MM.1S (cell line): ENCODE results near the gene ACSF3.

Experiments
- DNase-seq: peaks from one replicate; pipeline ENCODE4 v3.0.0-alpha.2; 2015
- H2AFZ ChIP-seq: fragments of 300-600 bp; sonication (generic); 2 replicates; pipeline ENCODE4 v1.6.0; 2016; ENCODE audit warnings: antibody characterized with exemption, low read length
- H3F3A ChIP-seq: fragments of 300-600 bp; sonication (generic); 2 replicates; pipeline ENCODE4 v1.6.1; 2016; ENCODE audit warnings: mild to moderate bottlenecking, antibody characterized with exemption, low read length, moderate library complexity, mixed read lengths; ENCODE audit not compliant: insufficient read depth
- H3K27ac ChIP-seq: fragments of 300-600 bp; sonication (generic); 2 replicates; pipeline ENCODE4 v1.5.1; 2016; ENCODE audit warnings: mild to moderate bottlenecking, low read length
- H3K27me3 ChIP-seq: fragments of 300-600 bp; sonication (generic); replicated peaks from 2 replicates; pipeline ENCODE4 v1.6.0; 2016; ENCODE audit warnings: low read length; ENCODE audit not compliant: insufficient read depth
- H3K36me3 ChIP-seq: fragments of 300-600 bp; sonication (generic); replicated peaks from 2 replicates; pipeline ENCODE4 v1.6.1; 2016; ENCODE audit warnings: mild to moderate bottlenecking, low read length, mixed read lengths; ENCODE audit not compliant: insufficient read depth
- H3K4me1 ChIP-seq: fragments of 300-600 bp; sonication (generic); 2 replicates; pipeline ENCODE4 v1.6.1; 2016; ENCODE audit warnings: low read length, mixed read lengths
- H3K4me2 ChIP-seq: fragments of 300-600 bp; sonication (generic); 2 replicates; pipeline ENCODE4 v1.6.0; 2016; ENCODE audit warnings: low read depth, low read length
- H3K4me3 ChIP-seq: fragments of 300-600 bp; sonication (generic); 2 replicates; pipeline ENCODE4 v1.5.1; 2016; ENCODE audit warnings: low read length, mixed read lengths
- H3K79me2 ChIP-seq: fragments of 300-600 bp; sonication (generic); 2 replicates; pipeline ENCODE4 v1.6.1; 2016; ENCODE audit warnings: mixed run types, low read length, mixed read lengths
- H3K9ac ChIP-seq: fragments of 300-600 bp; sonication (generic); 2 replicates; pipeline ENCODE4 v1.6.1; 2016; ENCODE audit warnings: low read length, mixed read lengths
- H3K9me2 ChIP-seq: fragments of 300-600 bp; sonication (generic); replicated peaks from 2 replicates; pipeline ENCODE4 v1.6.1; 2016; ENCODE audit warnings: mild to moderate bottlenecking, low read length, mixed read lengths; ENCODE audit not compliant: insufficient read depth
- H3K9me3 ChIP-seq: fragments of 300-600 bp; sonication (generic); replicated peaks from 2 replicates; pipeline ENCODE4 v1.6.1; 2016; ENCODE audit warnings: mild to moderate bottlenecking, low read length, mixed read lengths; ENCODE audit not compliant: insufficient read depth
- H4K20me1 ChIP-seq: fragments of 300-600 bp; sonication (generic); 2 replicates; pipeline ENCODE4 v1.6.1; 2016; ENCODE audit warnings: mild to moderate bottlenecking, low read length, moderate library complexity, mixed read lengths; ENCODE audit not compliant: insufficient read depth
- EZH2 ChIP-seq: fragments of 300-600 bp; sonication (generic); optimal IDR thresholded peaks from 2 replicates; pipeline ENCODE3; 2017; ENCODE audit warnings: low read depth, mild to moderate bottlenecking, antibody characterized with exemption, low read length, mixed read lengths
- EZH2phosphoT487 ChIP-seq: fragments of 300-600 bp; sonication (generic); IDR thresholded peaks from 2 replicates; pipeline ENCODE4 v1.6.1; 2018; ENCODE audit warnings: antibody characterized with exemption, low read length
- TF ChIP-seq, protein P1 (sequence below): fragments of 300-600 bp; sonication (generic); IDR thresholded peaks from 2 replicates; pipeline ENCODE4 v1.5.1; 2016; ENCODE audit warnings: antibody characterized with exemption, low read length, mixed read lengths

Gene ACSF3

DNA sequence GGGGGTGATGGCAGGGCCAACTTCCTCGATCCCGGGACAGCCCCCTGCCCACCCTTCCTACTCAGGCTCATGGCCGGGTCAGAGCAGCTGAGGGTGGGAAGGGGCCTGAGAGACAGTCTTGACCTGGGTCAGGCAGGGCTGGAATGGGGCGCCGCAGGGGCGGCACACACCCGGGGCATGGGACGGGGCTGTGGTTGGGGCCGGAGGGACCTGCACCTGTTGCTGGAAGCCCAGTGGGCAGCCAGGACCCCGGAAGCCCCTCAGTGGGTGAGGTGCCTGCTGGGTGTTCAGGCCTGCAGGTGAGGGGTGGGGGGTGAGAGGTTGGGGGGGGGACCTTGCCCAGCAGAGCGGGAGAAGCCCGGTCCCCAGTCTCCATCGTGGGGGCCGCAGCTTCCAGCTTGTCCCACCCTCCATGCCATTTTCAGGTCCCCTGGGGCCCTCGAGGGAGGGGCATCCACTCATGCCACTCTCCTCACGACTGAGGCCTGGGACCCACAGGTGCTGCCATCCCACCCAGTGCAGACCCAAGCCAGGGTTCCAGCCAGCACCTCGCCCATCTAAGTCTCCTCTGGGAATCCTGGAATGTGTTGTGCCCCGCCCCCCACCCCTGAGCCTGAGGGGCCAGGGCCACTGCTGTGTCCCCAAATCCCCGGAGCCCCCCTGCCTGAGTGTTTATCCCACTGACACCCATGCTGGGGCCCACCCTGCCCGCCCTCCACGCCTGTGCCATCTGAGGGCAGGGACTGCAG is 43.4 kb upstream of the ACSF3 start:
- Histone ChIP-seq H3F3A (no peaks in the 10 kb centered on the region), H3K27me3 (peaks cover 19% of the 10 kb centered on the region), H2AFZ (no peak overlapping the region), H3K4me3 (no peak overlapping the region), H3K27ac (no peak overlapping the region), H3K9ac (no peak overlapping the region), H4K20me1 (no peaks in the 10 kb centered on the region), H3K4me2 (no peak overlapping the region), H3K4me1 (no peaks in the 10 kb centered on the region), H3K9me2 (no peaks in the 10 kb centered on the region), H3K36me3 (no peaks in the 10 kb centered on the region), H3K9me3 (no peaks in the 10 kb centered on the region), H3K79me2 (no peaks in the 10 kb centered on the region)
- no peak for DNase-seq
- TF ChIP-seq EZH2phosphoT487 (no peak), EZH2 (no peak)
- TF ChIP-seq, protein P1, sequence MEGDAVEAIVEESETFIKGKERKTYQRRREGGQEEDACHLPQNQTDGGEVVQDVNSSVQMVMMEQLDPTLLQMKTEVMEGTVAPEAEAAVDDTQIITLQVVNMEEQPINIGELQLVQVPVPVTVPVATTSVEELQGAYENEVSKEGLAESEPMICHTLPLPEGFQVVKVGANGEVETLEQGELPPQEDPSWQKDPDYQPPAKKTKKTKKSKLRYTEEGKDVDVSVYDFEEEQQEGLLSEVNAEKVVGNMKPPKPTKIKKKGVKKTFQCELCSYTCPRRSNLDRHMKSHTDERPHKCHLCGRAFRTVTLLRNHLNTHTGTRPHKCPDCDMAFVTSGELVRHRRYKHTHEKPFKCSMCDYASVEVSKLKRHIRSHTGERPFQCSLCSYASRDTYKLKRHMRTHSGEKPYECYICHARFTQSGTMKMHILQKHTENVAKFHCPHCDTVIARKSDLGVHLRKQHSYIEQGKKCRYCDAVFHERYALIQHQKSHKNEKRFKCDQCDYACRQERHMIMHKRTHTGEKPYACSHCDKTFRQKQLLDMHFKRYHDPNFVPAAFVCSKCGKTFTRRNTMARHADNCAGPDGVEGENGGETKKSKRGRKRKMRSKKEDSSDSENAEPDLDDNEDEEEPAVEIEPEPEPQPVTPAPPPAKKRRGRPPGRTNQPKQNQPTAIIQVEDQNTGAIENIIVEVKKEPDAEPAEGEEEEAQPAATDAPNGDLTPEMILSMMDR = no peak

DNA sequence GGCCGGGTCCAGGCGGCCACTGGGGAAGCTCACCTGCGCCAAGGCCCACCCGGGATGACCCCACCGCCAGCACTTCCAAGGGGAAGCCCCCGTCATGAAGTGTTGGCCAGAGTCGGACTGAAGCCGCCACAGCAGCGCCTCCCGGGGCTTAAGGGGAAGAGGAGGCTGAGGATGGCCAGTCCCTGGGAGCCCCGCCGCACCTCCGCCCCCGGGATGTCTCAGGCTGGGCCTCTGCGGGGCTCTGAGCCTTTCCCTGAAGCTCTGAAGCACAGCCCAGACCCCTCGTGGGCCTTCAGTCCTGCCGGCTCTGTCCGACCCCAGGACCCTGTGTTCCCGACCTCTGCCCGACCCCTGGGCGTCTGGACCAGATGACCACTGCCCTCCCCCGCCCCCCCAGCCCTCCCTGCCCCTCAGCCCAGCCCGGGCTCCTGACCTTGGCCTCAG is 42.8 kb upstream of the ACSF3 start:
- Histone ChIP-seq H3F3A (no peaks in the 10 kb centered on the region), H3K9me2 (no peaks in the 10 kb centered on the region), H3K79me2 (no peaks in the 10 kb centered on the region), H3K4me3 (no peak overlapping the region), H2AFZ (no peak overlapping the region), H3K27ac (no peak overlapping the region), H3K4me1 (no peaks in the 10 kb centered on the region), H3K4me2 (no peak overlapping the region), H3K27me3 (peaks cover 24% of the 10 kb centered on the region), H3K9ac (no peak overlapping the region), H3K36me3 (no peaks in the 10 kb centered on the region), H3K9me3 (no peaks in the 10 kb centered on the region), H4K20me1 (no peaks in the 10 kb centered on the region)
- TF ChIP-seq EZH2phosphoT487 (no peak), EZH2 (no peak)
- TF ChIP-seq, protein P1 = no peak
- DNase-seq = no peak

DNA sequence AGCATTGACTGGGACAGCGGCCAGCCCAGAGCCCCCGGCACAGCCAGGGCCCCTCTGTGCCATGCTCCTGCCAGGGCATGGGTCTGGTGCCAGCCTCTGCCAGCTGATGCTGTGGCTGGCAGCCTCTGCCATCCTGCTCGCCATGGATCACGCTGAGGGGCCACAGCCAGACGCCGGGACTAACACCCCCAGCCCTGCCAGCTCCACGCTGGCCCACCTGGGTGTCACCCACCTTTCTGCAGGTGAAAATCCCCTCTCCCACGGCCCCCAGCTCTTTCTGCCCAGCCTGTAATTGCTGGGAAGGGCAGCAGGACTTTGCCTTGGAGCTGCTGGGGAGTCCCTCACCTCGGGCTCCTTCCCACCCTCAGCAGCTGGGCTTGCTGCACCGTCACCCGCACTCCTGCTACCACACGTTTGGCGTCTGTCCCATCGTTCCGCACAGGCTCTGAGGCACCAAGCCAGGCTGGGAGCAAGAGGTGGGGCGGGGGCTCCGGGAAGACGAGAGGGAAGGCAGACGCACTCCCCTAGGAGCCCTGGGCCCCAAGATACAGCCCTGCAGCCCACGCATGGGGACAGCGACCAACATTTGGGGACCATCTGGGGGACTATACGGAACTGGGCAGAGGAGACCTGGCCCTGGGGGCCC is 42.0 kb upstream of the ACSF3 start:
- TF ChIP-seq, protein P1 = no peak
- TF ChIP-seq EZH2 = no peak
- TF ChIP-seq EZH2phosphoT487 = no peak
- Histone ChIP-seq H2AFZ (no peak overlapping the region), H3K9me2 (no peaks in the 10 kb centered on the region), H3K9me3 (no peaks in the 10 kb centered on the region), H3K27me3 (peaks cover 30% of the 10 kb centered on the region), H4K20me1 (no peaks in the 10 kb centered on the region), H3K4me3 (no peak overlapping the region), H3K9ac (no peak overlapping the region), H3K4me1 (no peaks in the 10 kb centered on the region), H3K79me2 (no peaks in the 10 kb centered on the region), H3K4me2 (no peak overlapping the region), H3K27ac (no peak overlapping the region), H3K36me3 (no peaks in the 10 kb centered on the region), H3F3A (no peaks in the 10 kb centered on the region)
- DNase-seq = no peak
